PC-9 (cell line): ENCODE data around the gene ADAMTS10.

Source experiments
- CTCF ChIP-seq: fragments of 200-600 bp; sonication (generic); conservative IDR thresholded peaks from 2 replicates; pipeline ENCODE4 v1.6.1; 2017; ENCODE audit warnings: mixed run types, antibody characterized with exemption, mild to moderate bottlenecking, moderate library complexity
- EZH2 ChIP-seq: fragments of 200-600 bp; sonication (generic); IDR thresholded peaks from 2 replicates; pipeline ENCODE4 v1.8.0; 2017; ENCODE audit warnings: antibody characterized with exemption, low read depth

GRCh38 chr19:8539621-8540149, 70.8 kb downstream of the ADAMTS10 start:
- TF ChIP-seq CTCF (no peak), EZH2 (no peak)
